ENCODE data around the gene LMNTD2.

Gene LMNTD2

DNA sequence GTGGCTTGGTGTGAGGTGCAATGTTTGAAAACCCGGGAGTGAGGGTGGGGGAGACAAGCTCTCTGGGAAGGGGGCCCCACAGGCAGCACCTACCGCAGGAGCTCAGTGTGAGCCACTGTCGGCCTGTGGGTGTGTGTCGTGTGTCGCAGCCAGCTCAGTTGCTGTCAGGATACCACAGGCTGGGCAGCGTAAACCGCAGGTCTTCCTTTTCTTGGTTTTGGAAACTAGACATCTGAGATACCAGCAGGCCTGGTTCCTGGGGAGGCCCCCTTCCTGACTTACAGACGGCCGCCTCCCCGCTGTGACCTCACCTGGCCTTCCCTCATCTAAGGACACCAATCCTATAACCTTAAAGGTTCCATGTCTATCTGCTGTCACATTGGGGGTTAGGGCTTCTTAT, 35.8 kb upstream of the LMNTD2 start:
- no peaks in the 10 kb centered on the region for H3K4me1 ChIP-seq (ENCODE audit: insufficient read depth, low read length)
- H3K36me3 ChIP-seq (ENCODE audit: insufficient read depth, low read length), result peaks cover 21% of the 10 kb centered on the region
- no peak overlapping the region for H3K9ac ChIP-seq (ENCODE audit: low read depth, low read length)
- H3K9me3 ChIP-seq (ENCODE audit: control insufficient read depth, insufficient read depth, low read length), result no peaks in the 10 kb centered on the region

GRCh38 chr11:595400-595799, 34.9 kb upstream of the LMNTD2 start:
- H3K4me1 ChIP-seq (ENCODE audit: insufficient read depth, low read length), result no peaks in the 10 kb centered on the region
- H3K9ac ChIP-seq (ENCODE audit: low read depth, low read length), result no peak overlapping the region
- no peaks in the 10 kb centered on the region for H3K9me3 ChIP-seq (ENCODE audit: control insufficient read depth, insufficient read depth, low read length)
- H3K36me3 ChIP-seq (ENCODE audit: insufficient read depth, low read length), result peaks cover 20% of the 10 kb centered on the region

- Histone ChIP-seq H3K36me3 (ENCODE audit: insufficient read depth, low read length) (peaks cover 16% of the 10 kb centered on the region), H3K9ac (ENCODE audit: low read depth, low read length) (no peak overlapping the region), H3K4me1 (ENCODE audit: insufficient read depth, low read length) (no peaks in the 10 kb centered on the region), H3K9me3 (ENCODE audit: control insufficient read depth, insufficient read depth, low read length) (no peaks in the 10 kb centered on the region)
Measured at GRCh38 chr11:593347-593746, 32.8 kb upstream of the LMNTD2 start.

DNA sequence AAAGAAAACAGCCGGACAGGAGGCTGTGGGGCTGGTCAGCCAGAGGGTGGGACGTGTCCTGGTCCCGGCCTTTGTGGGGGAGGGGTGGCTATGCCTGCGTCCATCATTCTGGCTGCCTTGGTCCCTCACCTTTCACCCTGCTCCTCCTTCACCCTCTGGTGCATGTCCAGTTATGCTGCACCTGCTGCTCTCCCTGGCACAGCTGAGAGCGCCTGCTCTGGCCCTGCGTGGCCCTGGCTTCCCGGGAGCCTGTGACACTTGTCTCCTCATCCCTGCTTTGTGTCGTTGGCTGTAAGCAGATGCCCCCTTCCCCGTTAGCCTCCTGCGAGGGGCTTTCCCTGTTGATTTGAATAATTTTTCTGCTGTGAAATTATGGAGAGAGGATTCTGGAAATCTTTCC, 32.4 kb upstream of the LMNTD2 start:
- H3K36me3 ChIP-seq (ENCODE audit: insufficient read depth, low read length), result peaks cover 18% of the 10 kb centered on the region
- H3K9ac ChIP-seq (ENCODE audit: low read depth, low read length), result no peak overlapping the region

DNA sequence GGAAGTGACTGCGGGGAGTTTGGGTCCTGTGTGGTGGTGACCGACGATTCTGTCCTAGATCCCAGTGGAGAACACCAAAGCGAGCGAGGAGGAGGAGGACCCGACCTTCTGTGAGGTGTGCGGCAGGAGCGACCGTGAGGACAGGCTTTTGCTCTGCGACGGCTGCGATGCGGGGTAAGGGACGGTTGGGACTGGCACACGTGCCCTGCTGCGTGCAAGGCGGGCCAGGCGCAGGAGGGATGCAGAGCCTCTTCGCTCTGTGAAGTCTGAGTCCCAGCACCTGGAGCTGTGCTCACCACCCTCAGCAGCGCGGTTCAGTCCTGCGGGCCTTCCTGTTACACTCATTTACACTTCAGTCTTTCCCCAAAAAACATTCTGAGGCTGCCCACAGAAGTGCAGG, 32.0 kb upstream of the LMNTD2 start:
- no peak overlapping the region for H3K9ac ChIP-seq (ENCODE audit: low read depth, low read length)
- no peaks in the 10 kb centered on the region for H3K9me3 ChIP-seq (ENCODE audit: control insufficient read depth, insufficient read depth, low read length)
- peaks cover 22% of the 10 kb centered on the region for H3K36me3 ChIP-seq (ENCODE audit: insufficient read depth, low read length)
- H3K4me1 ChIP-seq (ENCODE audit: insufficient read depth, low read length), result no peaks in the 10 kb centered on the region; the same call in 1 of the 2 replicates

More for the DNA sequence above, 32.4 kb upstream of the LMNTD2 start:
- Histone ChIP-seq H3K4me1 (ENCODE audit: insufficient read depth, low read length) (no peaks in the 10 kb centered on the region), H3K9me3 (ENCODE audit: control insufficient read depth, insufficient read depth, low read length) (no peaks in the 10 kb centered on the region)

DNA sequence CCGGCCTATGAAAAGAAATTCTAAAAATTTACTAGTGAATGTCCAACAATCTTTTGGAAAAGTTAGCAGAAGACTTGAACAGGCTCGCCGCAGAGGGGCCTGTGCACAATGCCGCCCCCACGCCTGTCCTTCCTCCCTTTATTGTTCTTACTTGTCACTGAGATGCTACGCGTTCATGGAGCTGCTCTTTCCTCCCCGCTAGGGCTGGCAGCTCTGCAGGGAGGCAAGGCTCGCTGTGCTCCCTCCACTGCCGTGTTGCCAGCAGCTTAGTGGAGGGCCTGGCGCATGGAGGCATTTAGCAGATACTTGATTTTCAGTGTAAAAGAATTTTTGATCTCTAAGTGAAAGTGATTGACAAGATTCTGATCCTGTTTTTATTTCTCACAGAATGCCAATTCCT, 30.5 kb upstream of the LMNTD2 start:
- no peak overlapping the region for H3K9ac ChIP-seq (ENCODE audit: low read depth, low read length)
- no peaks in the 10 kb centered on the region; the same call in 1 of the 2 replicates for H3K4me1 ChIP-seq (ENCODE audit: insufficient read depth, low read length)
- H3K36me3 ChIP-seq (ENCODE audit: insufficient read depth, low read length), result peaks cover 23% of the 10 kb centered on the region
- no peaks in the 10 kb centered on the region for H3K9me3 ChIP-seq (ENCODE audit: control insufficient read depth, insufficient read depth, low read length)

- H3K9ac ChIP-seq (ENCODE audit: low read depth, low read length), result no peak overlapping the region
- H3K36me3 ChIP-seq (ENCODE audit: insufficient read depth, low read length), result peaks cover 21% of the 10 kb centered on the region
Measured at GRCh38 chr11:589798-590197, 29.3 kb upstream of the LMNTD2 start.

DNA sequence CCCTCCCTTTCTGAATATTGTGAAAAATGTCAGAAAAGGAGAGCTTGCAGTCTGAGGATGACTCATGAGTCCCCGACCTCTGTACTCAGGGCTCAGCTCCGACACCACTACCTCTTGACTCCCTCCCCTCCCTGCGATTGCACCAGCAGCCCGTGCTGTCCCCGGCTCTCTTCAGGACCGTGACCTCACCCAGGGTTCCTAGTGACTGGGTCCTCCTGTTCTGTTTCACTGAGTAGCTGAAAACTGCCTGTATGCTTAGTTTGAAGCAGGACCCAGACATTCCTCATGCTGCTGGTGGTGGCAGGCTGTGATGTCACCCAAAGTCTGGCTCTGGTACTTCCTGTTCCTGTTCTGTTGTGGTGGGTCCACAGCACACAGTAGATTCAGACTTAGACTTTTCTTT, 27.4 kb upstream of the LMNTD2 start:
- Histone ChIP-seq H3K9me3 (ENCODE audit: control insufficient read depth, insufficient read depth, low read length) (no peaks in the 10 kb centered on the region), H3K4me1 (ENCODE audit: insufficient read depth, low read length) (no peaks in the 10 kb centered on the region; the same call in 1 of the 2 replicates), H3K9ac (ENCODE audit: low read depth, low read length) (no peak overlapping the region), H3K36me3 (ENCODE audit: insufficient read depth, low read length) (peaks cover 9% of the 10 kb centered on the region)

More at GRCh38 chr11:589798-590197, 29.3 kb upstream of the LMNTD2 start:
- Histone ChIP-seq H3K9me3 (ENCODE audit: control insufficient read depth, insufficient read depth, low read length) (no peaks in the 10 kb centered on the region), H3K4me1 (ENCODE audit: insufficient read depth, low read length) (no peaks in the 10 kb centered on the region; the same call in 1 of the 2 replicates)

GRCh38 chr11:587546-587945, 27.0 kb upstream of the LMNTD2 start:
- Histone ChIP-seq H3K9ac (ENCODE audit: low read depth, low read length) (no peak overlapping the region), H3K9me3 (ENCODE audit: control insufficient read depth, insufficient read depth, low read length) (no peaks in the 10 kb centered on the region), H3K36me3 (ENCODE audit: insufficient read depth, low read length) (peaks cover 8% of the 10 kb centered on the region), H3K4me1 (ENCODE audit: insufficient read depth, low read length) (no peaks in the 10 kb centered on the region; the same call in 1 of the 2 replicates)

DNA sequence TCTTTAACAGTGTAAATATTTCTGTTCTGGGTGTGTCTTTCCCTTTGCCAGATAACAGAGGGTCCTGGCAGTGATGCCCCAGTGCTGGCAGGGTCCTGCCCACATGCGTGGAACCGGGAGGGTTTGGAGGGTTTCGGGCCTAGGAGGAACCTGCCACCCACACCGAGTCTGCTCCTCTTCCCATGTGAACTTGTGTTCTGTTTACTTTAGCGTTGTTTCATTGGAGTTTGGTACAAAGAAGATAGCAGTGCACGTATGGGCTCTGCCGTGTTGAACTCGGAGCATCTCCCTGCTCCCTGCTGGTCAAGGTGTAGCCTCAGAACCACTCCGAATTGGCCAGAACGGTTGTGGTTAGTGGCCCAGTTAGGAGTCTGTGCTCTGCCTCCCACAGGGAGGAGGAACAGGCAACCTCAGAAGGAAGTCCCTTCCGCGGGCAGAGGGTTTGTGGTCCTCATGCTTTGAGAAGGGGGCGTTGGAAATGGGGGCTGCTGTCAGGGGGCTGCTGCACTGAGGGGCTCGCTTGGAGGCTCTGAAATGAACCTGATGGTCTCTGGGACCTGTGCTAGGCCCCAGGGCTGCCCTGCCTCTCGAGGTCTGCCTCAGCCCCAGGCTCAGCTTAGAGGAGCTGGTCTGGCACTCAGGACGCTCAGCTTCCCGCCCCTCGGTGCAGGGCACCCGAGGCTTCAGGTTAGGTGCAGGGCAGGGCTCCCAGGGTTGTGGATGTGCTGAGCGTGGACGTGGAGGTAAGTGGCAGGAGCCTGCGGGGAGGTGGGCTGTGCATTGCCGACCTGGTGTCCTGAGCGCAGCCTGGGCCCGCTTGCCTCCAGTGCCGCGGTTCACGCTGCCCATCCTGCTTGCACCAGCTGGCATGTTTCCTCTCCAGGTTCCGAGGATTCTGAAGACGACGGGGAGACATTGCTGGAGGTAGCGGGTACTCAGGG, 26.1 kb upstream of the LMNTD2 start:
- Histone ChIP-seq H3K9me3 (ENCODE audit: control insufficient read depth, insufficient read depth, low read length) (no peaks in the 10 kb centered on the region), H3K4me1 (ENCODE audit: insufficient read depth, low read length) (no peaks in the 10 kb centered on the region; the same call in 1 of the 2 replicates), H3K36me3 (ENCODE audit: insufficient read depth, low read length) (peaks cover 13% of the 10 kb centered on the region), H3K9ac (ENCODE audit: low read depth, low read length) (no peak overlapping the region)

DNA sequence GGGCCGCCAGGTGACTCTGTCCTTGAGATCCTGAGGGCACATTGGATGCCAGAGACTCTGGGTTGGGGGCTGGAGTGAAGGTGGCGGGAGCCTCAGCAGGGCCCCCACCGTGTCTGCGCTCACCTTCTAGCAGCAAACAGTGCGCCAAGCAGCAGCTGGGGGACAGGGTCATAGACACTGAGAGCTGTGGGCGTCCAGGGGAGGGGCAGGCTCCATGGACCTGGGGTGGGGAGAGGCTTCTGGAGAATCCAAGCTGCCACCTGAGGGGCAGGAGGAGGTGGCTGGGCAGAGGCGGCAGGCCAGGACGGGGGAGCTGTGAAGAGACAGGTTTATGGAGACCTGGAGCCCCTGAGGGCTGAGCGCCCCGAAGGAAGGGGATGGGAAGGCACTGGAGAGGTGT, 23.7 kb upstream of the LMNTD2 start:
- Histone ChIP-seq H3K9ac (ENCODE audit: low read depth, low read length) (no peak overlapping the region), H3K36me3 (ENCODE audit: insufficient read depth, low read length) (peaks cover 14% of the 10 kb centered on the region), H3K9me3 (ENCODE audit: control insufficient read depth, insufficient read depth, low read length) (no peaks in the 10 kb centered on the region), H3K4me1 (ENCODE audit: insufficient read depth, low read length) (no peaks in the 10 kb centered on the region; the same call in 1 of the 2 replicates)

DNA sequence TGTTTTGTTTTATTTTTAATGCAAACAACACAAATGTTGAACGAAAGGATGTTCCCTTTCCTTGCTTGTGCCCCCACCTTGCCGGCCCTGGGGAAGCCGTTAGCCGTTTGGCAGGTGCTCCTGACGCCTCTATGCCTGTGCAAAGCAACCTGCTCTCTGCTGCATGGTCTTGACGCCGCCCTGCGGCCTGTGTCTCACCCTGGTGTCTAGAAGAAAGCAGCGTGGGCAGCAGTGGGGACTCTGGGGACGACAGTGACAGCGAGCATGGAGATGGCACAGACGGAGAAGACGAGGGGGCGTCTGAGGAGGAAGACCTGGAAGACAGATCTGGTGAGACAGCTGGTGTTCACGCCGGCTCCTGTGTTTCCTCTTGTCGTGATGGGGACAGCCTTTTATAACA, 21.2 kb upstream of the LMNTD2 start:
- peaks cover 6% of the 10 kb centered on the region for H3K36me3 ChIP-seq (ENCODE audit: insufficient read depth, low read length)

DNA sequence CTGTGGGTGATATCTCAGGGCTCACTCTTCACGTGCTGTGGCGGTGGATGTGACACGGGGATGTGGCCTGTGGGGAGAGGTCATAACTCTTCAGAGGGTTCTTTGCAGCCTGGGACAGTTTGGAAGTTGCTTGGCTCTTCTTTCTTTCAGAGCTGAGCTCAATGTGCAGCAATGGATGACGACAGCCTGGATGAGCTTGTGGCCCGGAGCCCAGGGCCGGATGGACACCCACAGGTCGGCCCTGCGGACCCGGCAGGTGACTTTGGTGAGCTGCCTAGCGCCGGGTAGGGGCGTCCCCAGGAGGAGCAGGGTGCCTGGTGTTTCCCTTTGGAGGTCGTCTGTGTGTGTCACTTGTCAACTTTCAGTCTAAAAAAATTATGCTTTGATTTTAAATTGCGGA, 20.8 kb upstream of the LMNTD2 start:
- no peak overlapping the region for H3K9ac ChIP-seq (ENCODE audit: low read depth, low read length)
- peaks cover 6% of the 10 kb centered on the region for H3K36me3 ChIP-seq (ENCODE audit: insufficient read depth, low read length)
- H3K4me1 ChIP-seq (ENCODE audit: insufficient read depth, low read length), result peaks cover 11% of the 10 kb centered on the region
- no peaks in the 10 kb centered on the region for H3K9me3 ChIP-seq (ENCODE audit: control insufficient read depth, insufficient read depth, low read length)

More for the DNA sequence above, 21.2 kb upstream of the LMNTD2 start:
- H3K4me1 ChIP-seq (ENCODE audit: insufficient read depth, low read length), result peaks cover 11% of the 10 kb centered on the region
- no peaks in the 10 kb centered on the region for H3K9me3 ChIP-seq (ENCODE audit: control insufficient read depth, insufficient read depth, low read length)
- H3K9ac ChIP-seq (ENCODE audit: low read depth, low read length), result no peak overlapping the region

DNA sequence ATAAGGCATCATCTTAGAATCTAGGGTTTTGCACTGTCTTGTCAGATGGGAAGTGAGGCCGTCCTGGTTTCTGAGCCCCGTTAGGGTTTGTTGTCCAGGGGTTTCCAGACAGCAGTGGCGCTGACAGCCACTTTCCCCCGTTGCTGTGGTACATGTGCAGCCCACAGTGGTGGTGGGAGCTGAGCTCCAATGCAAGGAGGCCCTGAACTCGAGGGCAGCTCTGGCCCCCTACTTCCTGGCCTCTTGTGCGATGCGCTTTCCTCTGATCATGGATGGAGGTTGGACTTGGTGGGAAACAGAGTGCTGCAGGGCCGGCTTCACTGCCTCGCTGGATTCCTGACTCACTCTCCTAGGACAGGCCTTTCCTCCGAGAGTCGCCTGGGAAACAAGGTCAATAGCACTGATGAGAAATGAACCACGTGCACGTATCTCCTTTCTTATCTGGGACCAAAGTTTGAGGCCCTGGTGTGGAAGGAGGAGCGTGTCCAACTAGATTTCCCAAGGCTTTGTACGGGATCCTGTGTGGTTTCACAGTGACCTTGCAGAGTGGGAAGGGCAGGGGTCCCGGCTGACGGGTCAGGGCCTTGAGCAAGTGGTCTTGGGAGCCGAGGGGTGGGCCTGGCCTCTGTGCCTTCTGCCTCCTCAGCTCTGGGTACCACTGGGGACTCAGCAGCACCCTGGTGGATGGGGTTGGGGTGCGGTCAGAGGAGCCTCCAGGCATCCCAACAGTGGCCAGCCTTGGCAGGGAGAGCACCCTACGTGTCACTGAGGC, 19.5 kb upstream of the LMNTD2 start:
- H3K9me3 ChIP-seq (ENCODE audit: control insufficient read depth, insufficient read depth, low read length), result no peaks in the 10 kb centered on the region
- H3K9ac ChIP-seq (ENCODE audit: low read depth, low read length), result no peak overlapping the region
- H3K36me3 ChIP-seq (ENCODE audit: insufficient read depth, low read length), result peaks cover 6% of the 10 kb centered on the region
- H3K4me1 ChIP-seq (ENCODE audit: insufficient read depth, low read length), result peaks cover 11% of the 10 kb centered on the region
